ENCODE data around the gene SAE1. TPM values are rescaled to one million over a fixed set of nuclear protein-coding genes. Genes with fewer than 3 reads are reported as not detected.
"Not testable (repeated sequence)": the region's sequence is repeated elsewhere in the genome, so short reads cannot be mapped to it uniquely, and the experiment has no call there.

The SAE1 gene
- polyA plus RNA-seq, 4 donors: 105 to 132 (median 121) TPM

GRCh38 chr19:47125669-47125938 lies 5.0 kb upstream of the SAE1 start:
- DNase-seq (ENCODE audit: low read depth in 4 of 4, low spot score in 3 of 4): no peak

DNA sequence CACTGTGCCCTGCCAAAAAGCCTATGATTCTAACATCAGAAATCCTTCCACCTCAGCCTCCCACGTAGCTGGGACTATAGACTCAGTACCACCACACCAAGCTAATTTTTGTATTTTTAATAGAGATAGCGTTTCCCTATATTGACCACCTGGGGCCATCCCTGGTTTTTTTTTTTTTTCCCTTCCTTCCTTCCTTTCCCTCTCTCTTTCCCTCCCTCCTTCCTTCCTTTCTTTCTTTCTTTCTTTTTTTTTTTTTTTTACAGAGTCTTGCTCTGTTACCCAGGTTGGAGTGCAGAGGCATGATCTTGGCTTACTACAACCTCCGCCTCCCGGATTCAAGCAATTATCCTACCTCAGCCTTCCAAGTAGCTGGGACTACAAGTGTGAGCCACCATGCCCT lies 1.1 kb upstream of the SAE1 start:
- no peak for DNase-seq (ENCODE audit: low read depth in 4 of 4, low spot score in 3 of 4)

GRCh38 chr19:47130120-47130588 lies 481 bp upstream of the SAE1 start:
- no peak for DNase-seq (ENCODE audit: low read depth in 4 of 4, low spot score in 3 of 4)

DNA sequence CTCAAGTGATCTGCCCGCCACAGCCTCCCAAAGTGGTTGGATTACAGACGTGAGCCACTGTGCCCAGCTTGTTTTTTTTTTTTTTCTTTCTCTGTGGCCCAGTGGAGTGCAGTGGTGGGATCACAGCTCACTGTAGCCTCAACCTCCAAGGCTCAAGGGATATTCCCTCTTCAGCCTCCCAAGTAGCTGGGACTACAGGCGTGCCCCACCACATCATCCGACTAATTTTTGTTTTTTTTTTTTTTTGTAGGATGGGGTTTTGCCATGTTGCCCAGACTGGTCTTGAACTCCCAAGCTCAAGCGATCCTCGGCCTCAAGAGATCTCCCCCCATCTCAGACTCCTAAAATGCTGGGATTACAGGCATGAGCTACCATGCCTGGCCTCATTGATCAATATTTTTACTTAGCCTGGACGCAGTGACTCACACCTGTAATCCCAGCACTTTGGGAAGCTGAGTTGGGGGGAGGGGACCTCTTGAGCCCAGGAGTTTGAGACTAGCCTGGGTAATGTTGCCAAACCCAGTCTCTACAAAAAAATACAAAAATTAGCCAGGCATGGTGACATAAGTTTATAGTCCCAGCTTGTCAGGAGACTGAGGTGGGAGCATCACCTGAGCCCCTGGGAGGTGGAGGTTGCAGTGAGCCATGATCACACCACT lies 1.7 kb downstream of the SAE1 start:
- DNase-seq (ENCODE audit: low read depth in 4 of 4, low spot score in 3 of 4): no peak

GRCh38 chr19:47133021-47133471 lies 2.4 kb downstream of the SAE1 start:
- DNase-seq (ENCODE audit: low read depth in 4 of 4, low spot score in 3 of 4): no peak

GRCh38 chr19:47134545-47134944 lies 3.9 kb downstream of the SAE1 start:
- DNase-seq (ENCODE audit: low read depth in 4 of 4, low spot score in 3 of 4): no peak

DNA sequence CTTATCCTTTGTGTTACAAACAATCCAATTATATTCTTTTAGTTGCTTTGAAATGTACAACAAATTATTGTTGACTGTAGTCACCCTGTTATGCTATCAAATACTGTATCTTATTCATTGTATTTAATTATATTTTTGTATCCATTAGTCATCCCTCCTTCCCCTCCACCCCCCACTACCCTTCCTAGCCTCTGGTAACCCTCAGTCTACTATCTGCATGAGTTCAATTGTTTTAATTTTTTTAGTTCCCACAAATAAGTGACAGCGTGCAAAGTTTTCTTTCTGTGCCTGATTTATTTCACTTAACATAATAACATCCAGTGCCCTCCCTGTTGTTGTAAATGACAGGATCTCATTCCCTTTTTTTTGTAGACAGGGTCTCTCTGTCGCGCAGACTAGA lies 4.5 kb downstream of the SAE1 start:
- no peak for DNase-seq (ENCODE audit: low read depth in 4 of 4, low spot score in 3 of 4)

- not testable (repeated sequence) for DNase-seq (ENCODE audit: low read depth in 4 of 4, low spot score in 3 of 4)
Observed at GRCh38 chr19:47141252-47141651, 10.6 kb downstream of the SAE1 start.

GRCh38 chr19:47141695-47142094 lies 11.1 kb downstream of the SAE1 start:
- no peak for DNase-seq (ENCODE audit: low read depth in 4 of 4, low spot score in 3 of 4)

DNA sequence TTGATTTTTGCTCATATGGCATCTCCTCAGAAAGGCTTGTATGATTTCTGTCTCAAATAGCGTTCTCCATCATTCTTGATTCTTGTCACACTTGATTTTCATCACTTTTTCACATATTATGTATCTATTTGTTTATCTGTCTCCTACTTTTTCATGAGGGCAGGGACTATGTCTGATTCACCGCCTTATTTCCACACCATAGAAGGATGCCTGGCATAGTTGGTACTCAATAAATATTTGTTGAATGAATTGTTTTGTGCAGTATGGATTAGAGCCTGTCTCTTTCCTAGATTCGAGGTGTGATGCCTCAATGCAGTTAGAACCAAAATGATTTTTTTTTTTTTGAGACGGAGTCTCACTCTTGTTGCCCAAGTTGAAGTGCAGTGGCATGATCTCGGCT lies 12.1 kb downstream of the SAE1 start:
- DNase-seq (ENCODE audit: low read depth in 4 of 4, low spot score in 3 of 4): no peak

- DNase-seq (ENCODE audit: low read depth in 4 of 4, low spot score in 3 of 4): no peak
Observed at GRCh38 chr19:47143322-47144073, 12.9 kb downstream of the SAE1 start.

GRCh38 chr19:47144630-47145029 lies 14.0 kb downstream of the SAE1 start:
- no peak for DNase-seq (ENCODE audit: low read depth in 4 of 4, low spot score in 3 of 4)

GRCh38 chr19:47145639-47146486 lies 15.2 kb downstream of the SAE1 start:
- no peak for DNase-seq (ENCODE audit: low read depth in 4 of 4, low spot score in 3 of 4)

DNA sequence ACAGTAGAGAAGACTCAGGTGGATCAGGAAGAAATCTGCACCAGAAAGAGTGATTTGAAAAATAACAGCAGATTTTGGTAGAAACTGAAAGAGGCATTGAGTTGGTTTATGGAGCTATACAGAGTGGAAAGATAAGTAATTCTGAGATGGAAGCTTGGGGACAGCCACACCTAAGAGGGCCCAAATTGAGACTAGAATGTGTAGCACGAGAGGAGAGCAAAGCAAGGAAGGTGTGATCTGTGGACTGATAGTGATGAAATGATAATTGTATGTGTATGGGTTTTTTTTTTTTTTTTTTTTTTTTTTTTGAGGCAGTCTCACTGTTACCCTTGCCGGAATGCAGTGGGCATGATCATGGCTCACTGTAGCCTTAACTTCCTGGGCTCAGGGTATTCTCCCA lies 16.3 kb downstream of the SAE1 start:
- DNase-seq (ENCODE audit: low read depth in 4 of 4, low spot score in 3 of 4): no peak

- no peak for DNase-seq (ENCODE audit: low read depth in 4 of 4, low spot score in 3 of 4)
Observed at GRCh38 chr19:47151627-47152026, 21.0 kb downstream of the SAE1 start.

DNA sequence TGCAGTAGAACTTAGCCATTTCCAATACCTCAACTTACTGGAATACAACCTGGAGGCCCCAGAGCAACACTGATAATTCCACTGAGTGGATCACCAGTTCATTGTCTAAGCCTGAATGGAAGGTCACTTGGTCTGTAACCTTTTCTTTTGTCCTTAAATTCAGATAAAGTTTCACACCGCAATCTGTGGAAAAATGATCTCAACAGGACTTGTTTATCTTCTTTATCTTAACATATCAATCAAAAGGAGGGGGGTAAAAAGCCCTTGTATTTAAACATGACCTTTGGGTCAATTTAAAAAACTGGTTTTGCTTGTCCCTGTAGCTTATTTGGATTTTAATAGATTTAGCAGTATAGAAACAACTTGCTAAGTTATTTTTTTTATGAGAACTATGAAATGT lies 21.6 kb downstream of the SAE1 start:
- DNase-seq (ENCODE audit: low read depth in 4 of 4, low spot score in 3 of 4): no peak

GRCh38 chr19:47152632-47153031 lies 22.0 kb downstream of the SAE1 start:
- no peak for DNase-seq (ENCODE audit: low read depth in 4 of 4, low spot score in 3 of 4)

DNA sequence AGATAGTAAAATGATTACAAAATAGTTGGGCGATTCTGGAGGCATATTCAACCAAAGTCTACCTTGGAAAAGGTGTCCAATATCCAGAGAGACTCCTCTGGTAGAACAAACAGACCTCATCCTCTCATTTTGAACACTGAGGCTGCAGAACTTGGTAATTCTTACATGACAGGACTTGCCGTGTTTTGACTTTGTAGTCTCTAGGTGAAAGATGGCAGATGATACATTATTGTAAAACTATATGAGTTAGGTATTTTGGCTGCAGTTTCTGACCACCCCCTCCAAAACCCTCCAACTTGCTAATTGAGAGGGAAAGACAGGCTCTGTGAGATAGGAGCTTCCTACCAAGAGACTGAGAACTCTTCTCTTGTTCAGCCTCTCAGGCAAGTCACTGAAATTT lies 22.6 kb downstream of the SAE1 start:
- DNase-seq (ENCODE audit: low read depth in 4 of 4, low spot score in 3 of 4): no peak

DNA sequence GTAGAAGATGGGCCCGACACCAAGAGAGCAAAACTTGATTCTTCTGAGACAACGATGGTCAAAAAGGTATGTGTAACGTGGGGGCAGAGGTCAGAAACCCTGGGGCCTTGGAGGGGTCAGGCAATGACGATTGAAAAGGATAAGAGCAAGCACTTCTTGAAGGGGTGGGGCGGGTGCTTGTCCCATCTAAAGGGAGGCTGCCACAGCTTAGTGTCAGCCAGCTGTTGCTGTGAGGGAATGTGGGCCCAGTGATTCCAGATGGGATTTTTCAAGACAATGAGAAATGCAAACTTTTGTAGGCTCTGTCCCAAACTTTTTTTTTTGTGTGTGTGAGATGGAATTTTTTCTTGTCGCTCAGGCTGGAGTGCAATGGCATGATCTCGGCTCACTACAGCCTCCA lies 24.5 kb downstream of the SAE1 start:
- no peak for DNase-seq (ENCODE audit: low read depth in 4 of 4, low spot score in 3 of 4)

- DNase-seq (ENCODE audit: low read depth in 4 of 4, low spot score in 3 of 4): no peak
Observed at GRCh38 chr19:47156861-47157430, 26.3 kb downstream of the SAE1 start.

All from left renal pelvis (tissue), 4 donors.